ENCODE data around the gene SH3RF1. TPM values are rescaled to one million over a fixed set of nuclear protein-coding genes. Genes with fewer than 3 reads are reported as not detected.

Gene SH3RF1
- polyA plus RNA-seq, 1 experiment, result 11.0 TPM

GRCh38 chr4:169079942-169080827 lies 190.6 kb downstream of the SH3RF1 start:
- no peaks in the 10 kb centered on the region for H3K9me3 ChIP-seq (ENCODE audit: control insufficient read depth, insufficient read depth, low read length)
- ChIA-PET CTCF (interaction anchor here (0.9 kb wide), 2 partner anchors 54 to 413 kb away, joined by 3 read pairs; no protein-coding TSS in a partner anchor), POLR2A (interaction anchor here (1.0 kb wide), 1 partner anchor 70 kb away, joined by 3 read pairs; the partner anchor contains the start of gene CBR4)
- no peak overlapping the region; the same call in 1 of the 2 replicates for H3K4me3 ChIP-seq (ENCODE audit: low read depth, low read length)
- H3K27me3 ChIP-seq (ENCODE audit: control insufficient read depth, insufficient read depth, low read length), result no peaks in the 10 kb centered on the region
- TF ChIP-seq CTCF (IDR thresholded peaks at IDR 0.05; ENCODE audit: low read depth, low read length), result no peak
- H3K27ac ChIP-seq (ENCODE audit: low read depth, low read length), result peak overlapping the region; percentile 21
- no peak for DNase-seq (ENCODE audit: low read depth, low spot score)

- H3K4me3 ChIP-seq (ENCODE audit: low read depth, low read length), result no peak overlapping the region
- no peak for TF ChIP-seq CTCF (IDR thresholded peaks at IDR 0.05; ENCODE audit: low read depth, low read length)
- H3K27me3 ChIP-seq (ENCODE audit: control insufficient read depth, insufficient read depth, low read length), result no peaks in the 10 kb centered on the region
- POLR2A ChIA-PET, result no interaction called here
- CTCF ChIA-PET, result interaction anchor here (0.6 kb wide), 1 partner anchor 459 kb away, joined by 3 read pairs; no protein-coding TSS in a partner anchor
- H3K9me3 ChIP-seq (ENCODE audit: control insufficient read depth, insufficient read depth, low read length), result no peaks in the 10 kb centered on the region
- H3K27ac ChIP-seq (ENCODE audit: low read depth, low read length), result no peak overlapping the region
- DNase-seq (ENCODE audit: low read depth, low spot score), result no peak
These were observed 196.6 kb downstream of the SH3RF1 start for GRCh38 chr4:169074117-169074516.

- no peak for DNase-seq (ENCODE audit: low read depth, low spot score)
- no peak for TF ChIP-seq CTCF (IDR thresholded peaks at IDR 0.05; ENCODE audit: low read depth, low read length)
- H3K9me3 ChIP-seq (ENCODE audit: control insufficient read depth, insufficient read depth, low read length), result no peaks in the 10 kb centered on the region
- H3K27ac ChIP-seq (ENCODE audit: low read depth, low read length), result no peak overlapping the region
- CTCF ChIA-PET, result interaction anchor here (1.2 to 1.3 kb wide), 2 partner anchors 9 to 414 kb away, joined by 3 to 5 read pairs; no protein-coding TSS in a partner anchor
- no peak overlapping the region for H3K4me3 ChIP-seq (ENCODE audit: low read depth, low read length)
- no peaks in the 10 kb centered on the region for H3K27me3 ChIP-seq (ENCODE audit: control insufficient read depth, insufficient read depth, low read length)
- POLR2A ChIA-PET, result no interaction called here
These were observed 199.0 kb downstream of the SH3RF1 start for GRCh38 chr4:169071747-169072146.

DNA sequence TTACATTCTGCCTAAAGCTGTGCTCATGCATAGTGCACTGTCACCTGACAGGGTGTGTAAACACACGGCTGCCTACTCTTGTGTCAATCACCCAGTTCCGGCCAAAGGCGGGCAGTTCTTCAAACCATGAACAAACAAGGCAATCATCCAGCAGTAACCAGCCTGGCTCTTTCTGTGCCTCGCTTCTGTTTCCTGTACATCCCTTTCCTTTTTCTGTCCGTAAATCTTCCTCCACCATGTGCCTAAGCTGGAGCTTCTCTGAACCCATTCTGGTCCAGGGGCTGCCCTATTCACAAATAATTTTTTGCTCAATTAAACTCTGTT lies 199.9 kb downstream of the SH3RF1 start:
- TF ChIP-seq CTCF (IDR thresholded peaks at IDR 0.05; ENCODE audit: low read depth, low read length), result no peak
- H3K4me3 ChIP-seq (ENCODE audit: low read depth, low read length), result no peak overlapping the region
- POLR2A ChIA-PET, result no interaction called here
- CTCF ChIA-PET, result interaction anchor here (1.2 kb wide), 1 partner anchor 8 kb away, joined by 3 read pairs; no protein-coding TSS in a partner anchor
- H3K27me3 ChIP-seq (ENCODE audit: control insufficient read depth, insufficient read depth, low read length), result no peaks in the 10 kb centered on the region
- H3K9me3 ChIP-seq (ENCODE audit: control insufficient read depth, insufficient read depth, low read length), result no peaks in the 10 kb centered on the region
- no peak for DNase-seq (ENCODE audit: low read depth, low spot score)
- no peak overlapping the region for H3K27ac ChIP-seq (ENCODE audit: low read depth, low read length)
